GM12878 (cell line): Measurements from ENCODE around the gene EOMES.

Source experiments
- BHLHE40 ChIP-seq, 2 experiments: fragments of 450-650 bp in 1 of 2; IDR thresholded peaks; 2 replicates each; pipeline ENCODE4 v1.6.1; 2011 to 2017; ENCODE audit warnings: low read depth in 2 of 2, borderline replicate concordance in 1 of 2, improper control_type of control experiment in 1 of 2, low read length in 1 of 2, mild to moderate bottlenecking in 1 of 2
- KDM1A ChIP-seq: fragments of 200-600 bp; sonication (generic); IDR thresholded peaks from 2 replicates; pipeline ENCODE4 v1.6.1; 2016; ENCODE audit warnings: borderline replicate concordance
- MYC ChIP-seq: IDR thresholded peaks from 2 replicates; pipeline ENCODE4 v1.6.1; 2011; ENCODE audit warnings: mild to moderate bottlenecking, low read length, moderate library complexity, inconsistent platforms; ENCODE audit not compliant: insufficient read depth, insufficient replicate concordance, insufficient read length, severe bottlenecking
- POLR2A ChIP-seq: IDR thresholded peaks from 2 replicates; pipeline ENCODE4 v1.6.1; 2011; ENCODE audit warnings: low read depth, mild to moderate bottlenecking, low read length
- TF ChIP-seq, protein P1 (sequence below): IDR thresholded peaks from 2 replicates; pipeline ENCODE4 v1.6.1; 2012; ENCODE audit warnings: mild to moderate bottlenecking, low read depth, low read length
- TF ChIP-seq, protein P2 (sequence below): fragments of 450-650 bp; IDR thresholded peaks from 2 replicates; pipeline ENCODE4 v1.6.1; 2016; ENCODE audit warnings: mild to moderate bottlenecking

DNA sequence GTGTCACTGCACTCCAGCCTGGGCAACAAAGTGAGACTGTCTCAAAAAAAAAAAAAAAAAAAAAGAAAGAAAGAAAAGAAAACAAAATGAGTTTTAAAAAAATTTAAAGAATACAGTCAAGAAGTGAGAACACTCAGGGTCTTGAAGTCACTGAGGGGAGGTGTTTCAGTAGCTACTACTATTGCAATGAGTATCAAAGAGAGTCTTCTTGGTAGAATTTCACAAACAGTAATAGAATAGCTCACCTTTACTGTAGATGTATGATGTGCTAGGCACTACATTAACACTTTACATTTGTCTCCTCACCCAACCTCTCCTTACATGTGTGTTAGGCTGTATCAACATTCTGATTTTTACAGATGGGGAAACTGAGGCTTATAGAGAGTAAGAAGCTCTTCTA lies 43.9 kb downstream of the EOMES start:
- TF ChIP-seq, protein P1, sequence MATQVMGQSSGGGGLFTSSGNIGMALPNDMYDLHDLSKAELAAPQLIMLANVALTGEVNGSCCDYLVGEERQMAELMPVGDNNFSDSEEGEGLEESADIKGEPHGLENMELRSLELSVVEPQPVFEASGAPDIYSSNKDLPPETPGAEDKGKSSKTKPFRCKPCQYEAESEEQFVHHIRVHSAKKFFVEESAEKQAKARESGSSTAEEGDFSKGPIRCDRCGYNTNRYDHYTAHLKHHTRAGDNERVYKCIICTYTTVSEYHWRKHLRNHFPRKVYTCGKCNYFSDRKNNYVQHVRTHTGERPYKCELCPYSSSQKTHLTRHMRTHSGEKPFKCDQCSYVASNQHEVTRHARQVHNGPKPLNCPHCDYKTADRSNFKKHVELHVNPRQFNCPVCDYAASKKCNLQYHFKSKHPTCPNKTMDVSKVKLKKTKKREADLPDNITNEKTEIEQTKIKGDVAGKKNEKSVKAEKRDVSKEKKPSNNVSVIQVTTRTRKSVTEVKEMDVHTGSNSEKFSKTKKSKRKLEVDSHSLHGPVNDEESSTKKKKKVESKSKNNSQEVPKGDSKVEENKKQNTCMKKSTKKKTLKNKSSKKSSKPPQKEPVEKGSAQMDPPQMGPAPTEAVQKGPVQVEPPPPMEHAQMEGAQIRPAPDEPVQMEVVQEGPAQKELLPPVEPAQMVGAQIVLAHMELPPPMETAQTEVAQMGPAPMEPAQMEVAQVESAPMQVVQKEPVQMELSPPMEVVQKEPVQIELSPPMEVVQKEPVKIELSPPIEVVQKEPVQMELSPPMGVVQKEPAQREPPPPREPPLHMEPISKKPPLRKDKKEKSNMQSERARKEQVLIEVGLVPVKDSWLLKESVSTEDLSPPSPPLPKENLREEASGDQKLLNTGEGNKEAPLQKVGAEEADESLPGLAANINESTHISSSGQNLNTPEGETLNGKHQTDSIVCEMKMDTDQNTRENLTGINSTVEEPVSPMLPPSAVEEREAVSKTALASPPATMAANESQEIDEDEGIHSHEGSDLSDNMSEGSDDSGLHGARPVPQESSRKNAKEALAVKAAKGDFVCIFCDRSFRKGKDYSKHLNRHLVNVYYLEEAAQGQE, result no peak
- TF ChIP-seq, protein P2, sequence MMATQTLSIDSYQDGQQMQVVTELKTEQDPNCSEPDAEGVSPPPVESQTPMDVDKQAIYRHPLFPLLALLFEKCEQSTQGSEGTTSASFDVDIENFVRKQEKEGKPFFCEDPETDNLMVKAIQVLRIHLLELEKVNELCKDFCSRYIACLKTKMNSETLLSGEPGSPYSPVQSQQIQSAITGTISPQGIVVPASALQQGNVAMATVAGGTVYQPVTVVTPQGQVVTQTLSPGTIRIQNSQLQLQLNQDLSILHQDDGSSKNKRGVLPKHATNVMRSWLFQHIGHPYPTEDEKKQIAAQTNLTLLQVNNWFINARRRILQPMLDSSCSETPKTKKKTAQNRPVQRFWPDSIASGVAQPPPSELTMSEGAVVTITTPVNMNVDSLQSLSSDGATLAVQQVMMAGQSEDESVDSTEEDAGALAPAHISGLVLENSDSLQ, result no peak
- no peak for TF ChIP-seq POLR2A
- TF ChIP-seq KDM1A, result no peak
- TF ChIP-seq MYC, result no peak
- no peak for TF ChIP-seq BHLHE40 (IDR thresholded peaks at IDR 0.05; ENCODE audit: borderline replicate concordance in 1 of 2, low read depth in 2 of 2, low read length in 1 of 2)
